Calu3 (cell line): Measurements from ENCODE around the gene CD1E. TPM values are rescaled to one million over a fixed set of nuclear protein-coding genes. Genes with fewer than 3 reads are reported as not detected.

ENCODE experiments used
- BruUV-seq: library from RNA; stranded (reverse); fragments of 400-500 nt; replicated peaks from 2 replicates; lab custom pipeline; 2021; lab: Mats Ljungman, UMichigan
- CTCF ChIA-PET: fragments of 300-600 bp; sonication (Branson Sonifier 250); formaldehyde crosslinking; loops from one replicate; lab custom pipeline; 2022; ENCODE audit warnings: antibody characterized with exemption; lab: Charles Lee
- DNase-seq: peaks from one replicate; pipeline ENCODE4 v3.0.0; 2022
- H3K27ac Mint-ChIP-seq: one replicate; pipeline ENCODE4 v1.8.0; 2022; ENCODE audit warnings: mixed read lengths; ENCODE audit not compliant: unreplicated experiment
- H3K27me3 Mint-ChIP-seq: one replicate; pipeline ENCODE4 v1.8.0; 2022; ENCODE audit warnings: mixed read lengths; ENCODE audit not compliant: unreplicated experiment
- H3K36me3 Mint-ChIP-seq: one replicate; pipeline ENCODE4 v1.8.0; 2022; ENCODE audit warnings: mild to moderate bottlenecking, moderate library complexity, mixed read lengths; ENCODE audit not compliant: insufficient read depth, unreplicated experiment
- H3K4me1 Mint-ChIP-seq: one replicate; pipeline ENCODE4 v1.8.0; 2022; ENCODE audit warnings: mild to moderate bottlenecking, low read depth, mixed read lengths; ENCODE audit not compliant: unreplicated experiment
- H3K4me3 Mint-ChIP-seq: one replicate; pipeline ENCODE4 v1.8.0; 2022; ENCODE audit warnings: mild to moderate bottlenecking, low read depth, moderate library complexity, mixed read lengths; ENCODE audit not compliant: unreplicated experiment
- H3K9me3 Mint-ChIP-seq: one replicate; pipeline ENCODE4 v1.8.0; 2022; ENCODE audit warnings: low read depth, mixed read lengths; ENCODE audit not compliant: unreplicated experiment
- CTCF ChIP-seq: fragments of 200-600 bp; IDR thresholded peaks from one replicate; pipeline ENCODE4 v1.8.0; 2022; ENCODE audit warnings: antibody characterized with exemption; ENCODE audit not compliant: unreplicated experiment
- intact Hi-C: fragments of 100-400 bp; cut with micrococcal nuclease; formaldehyde crosslinking; loops from one replicate; pipeline ENCODE4 v1.10.0; 2022; ENCODE audit not compliant: unreplicated experiment
- total RNA-seq: library from RNA; stranded (reverse); gene quantifications from 2 replicates; pipeline ENCODE4 v1.2.3, GENCODE V29; 2022

CD1E gene
- total RNA-seq, 1 experiment from 2014 or later, result not detected

GRCh38 chr1:158354255-158354654, 561 bp downstream of the CD1E start:
- no peaks in the 10 kb centered on the region for H3K4me1 Mint-ChIP-seq
- no peaks in the 10 kb centered on the region for H3K9me3 Mint-ChIP-seq
- BruUV-seq, result no TSS peak
- TF ChIP-seq CTCF, result no peak
- H3K36me3 Mint-ChIP-seq, result no peaks in the 10 kb centered on the region
- intact Hi-C loops, result no loop called here
- DNase-seq, result no peak
- CTCF ChIA-PET, result no interaction called here
- no peak overlapping the region for H3K4me3 Mint-ChIP-seq
- no peak overlapping the region for H3K27ac Mint-ChIP-seq
- H3K27me3 Mint-ChIP-seq, result peaks cover 48% of the 10 kb centered on the region

- no peaks in the 10 kb centered on the region for H3K4me1 Mint-ChIP-seq
- H3K9me3 Mint-ChIP-seq, result no peaks in the 10 kb centered on the region
- BruUV-seq, result no TSS peak
- no peak overlapping the region for H3K4me3 Mint-ChIP-seq
- H3K27me3 Mint-ChIP-seq, result peaks cover 48% of the 10 kb centered on the region
- H3K36me3 Mint-ChIP-seq, result no peaks in the 10 kb centered on the region
- H3K27ac Mint-ChIP-seq, result no peak overlapping the region
- no peak for TF ChIP-seq CTCF
- CTCF ChIA-PET, result no interaction called here
- DNase-seq, result no peak
- intact Hi-C loops, result no loop called here
Observed at GRCh38 chr1:158355773-158356285, 2.1 kb downstream of the CD1E start.

GRCh38 chr1:158356616-158357015, 2.9 kb downstream of the CD1E start:
- Mint-ChIP-seq H3K27me3 (peaks cover 48% of the 10 kb centered on the region), H3K36me3 (no peaks in the 10 kb centered on the region), H3K9me3 (no peaks in the 10 kb centered on the region), H3K4me3 (no peak overlapping the region), H3K27ac (no peak overlapping the region), H3K4me1 (no peaks in the 10 kb centered on the region)
- DNase-seq, result no peak
- BruUV-seq, result no TSS peak
- intact Hi-C loops, result no loop called here
- TF ChIP-seq CTCF, result no peak
- CTCF ChIA-PET, result no interaction called here

- Mint-ChIP-seq H3K36me3 (no peaks in the 10 kb centered on the region), H3K4me3 (no peak overlapping the region), H3K27me3 (peaks cover 48% of the 10 kb centered on the region), H3K4me1 (no peaks in the 10 kb centered on the region), H3K27ac (no peak overlapping the region), H3K9me3 (no peaks in the 10 kb centered on the region)
- BruUV-seq, result no TSS peak
- no peak for TF ChIP-seq CTCF
- intact Hi-C loops, result no loop called here
- no peak for DNase-seq
- CTCF ChIA-PET, result no interaction called here
Observed at GRCh38 chr1:158357441-158357840, 3.7 kb downstream of the CD1E start.
